IPS-15b (cell line): ENCODE results near the gene VAT1.
"Not testable (repeated sequence)": the region's sequence is repeated elsewhere in the genome, so short reads cannot be mapped to it uniquely, and the experiment has no call there.

Experiments used
- H3K27me3 ChIP-seq: one replicate; pipeline ENCODE4 v1.6.1; 2013; ENCODE audit warnings: low read length; ENCODE audit not compliant: control insufficient read depth, insufficient read depth
- H3K36me3 ChIP-seq: one replicate; pipeline ENCODE4 v1.6.1; 2013; ENCODE audit warnings: low read length; ENCODE audit not compliant: control insufficient read depth, insufficient read depth
- H3K4me1 ChIP-seq: one replicate; pipeline ENCODE4 v1.6.1; 2013; ENCODE audit warnings: mild to moderate bottlenecking, low read length; ENCODE audit not compliant: control insufficient read depth, insufficient read depth
- H3K4me3 ChIP-seq: one replicate; pipeline ENCODE4 v1.5.1; 2013; ENCODE audit warnings: low read depth, low read length
- H3K9ac ChIP-seq: one replicate; pipeline ENCODE4 v1.6.1; 2013; ENCODE audit warnings: low read depth, mild to moderate bottlenecking, low read length
- H3K9me3 ChIP-seq: one replicate; pipeline ENCODE4 v1.6.1; 2013; ENCODE audit warnings: mild to moderate bottlenecking, low read length; ENCODE audit not compliant: control insufficient read depth, insufficient read depth

Gene VAT1

GRCh38 chr17:43021741-43022512 lies at the start of gene VAT1:
TSS of gene VAT1 (minus strand) at chr17:43022385. CDS start at chr17:43022322, 63 bp downstream.
- H3K9ac ChIP-seq, result peak within 1 kb of the TSS; percentile 90
- H3K9me3 ChIP-seq, result no peaks in the 10 kb centered on the region
- peaks cover 9% of the 10 kb centered on the region for H3K4me1 ChIP-seq
- H3K27me3 ChIP-seq, result no peaks in the 10 kb centered on the region
- H3K36me3 ChIP-seq, result peaks cover 17% of the 10 kb centered on the region
- H3K4me3 ChIP-seq, result peak within 1 kb of the TSS; percentile 96

GRCh38 chr17:43070872-43071271 lies 48.7 kb upstream of the VAT1 start:
- H3K36me3 ChIP-seq, result peaks cover 2% of the 10 kb centered on the region
- H3K4me1 ChIP-seq, result peaks cover 8% of the 10 kb centered on the region

GRCh38 chr17:43070257-43070656 lies 48.1 kb upstream of the VAT1 start:
- Histone ChIP-seq H3K4me1 (peaks cover 8% of the 10 kb centered on the region), H3K36me3 (peaks cover 2% of the 10 kb centered on the region), H3K27me3 (no peaks in the 10 kb centered on the region), H3K4me3 (no peak overlapping the region), H3K9ac (no peak overlapping the region), H3K9me3 (no peaks in the 10 kb centered on the region)

More at GRCh38 chr17:43070872-43071271, 48.7 kb upstream of the VAT1 start:
- Histone ChIP-seq H3K4me3 (no peak overlapping the region), H3K27me3 (no peaks in the 10 kb centered on the region), H3K9me3 (no peaks in the 10 kb centered on the region), H3K9ac (no peak overlapping the region)

GRCh38 chr17:43069368-43069898 lies 47.2 kb upstream of the VAT1 start:
- Histone ChIP-seq H3K4me1 (peaks cover 8% of the 10 kb centered on the region), H3K27me3 (no peaks in the 10 kb centered on the region), H3K4me3 (no peak overlapping the region), H3K36me3 (peaks cover 2% of the 10 kb centered on the region), H3K9ac (no peak overlapping the region), H3K9me3 (no peaks in the 10 kb centered on the region)

- Histone ChIP-seq H3K4me1 (peaks cover 11% of the 10 kb centered on the region), H3K9me3 (no peaks in the 10 kb centered on the region), H3K36me3 (peaks cover 2% of the 10 kb centered on the region)
These were observed 46.6 kb upstream of the VAT1 start for GRCh38 chr17:43068570-43069367.

GRCh38 chr17:43062984-43063638 lies 40.9 kb upstream of the VAT1 start:
- Histone ChIP-seq H3K27me3 (no peaks in the 10 kb centered on the region), H3K9ac (no peak overlapping the region), H3K4me1 (peaks cover 11% of the 10 kb centered on the region), H3K36me3 (no peaks in the 10 kb centered on the region), H3K4me3 (no peak overlapping the region), H3K9me3 (no peaks in the 10 kb centered on the region)

More at GRCh38 chr17:43068570-43069367, 46.6 kb upstream of the VAT1 start:
- no peak overlapping the region for H3K9ac ChIP-seq
- no peak overlapping the region for H3K4me3 ChIP-seq
- H3K27me3 ChIP-seq, result no peaks in the 10 kb centered on the region

- no peaks in the 10 kb centered on the region for H3K27me3 ChIP-seq
- no peaks in the 10 kb centered on the region for H3K9me3 ChIP-seq
- peaks cover 7% of the 10 kb centered on the region for H3K36me3 ChIP-seq
- H3K4me3 ChIP-seq, result no peak overlapping the region
- no peak overlapping the region for H3K9ac ChIP-seq
- H3K4me1 ChIP-seq, result no peaks in the 10 kb centered on the region
These were observed 33.9 kb upstream of the VAT1 start for GRCh38 chr17:43056051-43056450.

GRCh38 chr17:43053008-43053407 lies 30.8 kb upstream of the VAT1 start:
- not testable (repeated sequence) for H3K9me3 ChIP-seq, H3K9ac ChIP-seq, H3K27me3 ChIP-seq, H3K36me3 ChIP-seq, H3K4me3 ChIP-seq, H3K4me1 ChIP-seq

GRCh38 chr17:43051969-43052368 lies 29.8 kb upstream of the VAT1 start:
- H3K9ac ChIP-seq, result no peak overlapping the region
- H3K36me3 ChIP-seq, result peaks cover 7% of the 10 kb centered on the region
- no peaks in the 10 kb centered on the region for H3K9me3 ChIP-seq
- no peaks in the 10 kb centered on the region for H3K4me1 ChIP-seq
- no peak overlapping the region for H3K4me3 ChIP-seq
- H3K27me3 ChIP-seq, result no peaks in the 10 kb centered on the region

GRCh38 chr17:43044024-43044423 lies 21.8 kb upstream of the VAT1 start:
- Histone ChIP-seq H3K36me3 (no peaks in the 10 kb centered on the region), H3K4me3 (no peak overlapping the region), H3K9ac (no peak overlapping the region), H3K27me3 (no peaks in the 10 kb centered on the region), H3K9me3 (no peaks in the 10 kb centered on the region), H3K4me1 (peaks cover 31% of the 10 kb centered on the region)

- peaks cover 31% of the 10 kb centered on the region for H3K4me1 ChIP-seq
- no peaks in the 10 kb centered on the region for H3K27me3 ChIP-seq
- H3K4me3 ChIP-seq, result no peak overlapping the region
- no peaks in the 10 kb centered on the region for H3K9me3 ChIP-seq
- H3K36me3 ChIP-seq, result no peaks in the 10 kb centered on the region
- no peak overlapping the region for H3K9ac ChIP-seq
These were observed 21.1 kb upstream of the VAT1 start for GRCh38 chr17:43043307-43043706.
